HG02623 (cell line): ENCODE data around the gene ACLY.
"Not testable (repeated sequence)": the region's sequence is repeated elsewhere in the genome, so short reads cannot be mapped to it uniquely, and the experiment has no call there.

Source experiments
- ATAC-seq: cut with Tn5 transposase; IDR thresholded peaks from one replicate; pipeline ENCODE4 v1.9.1; 2021; ENCODE audit warnings: moderate library complexity; ENCODE audit not compliant: unreplicated experiment

ACLY gene

GRCh38 chr17:41941168-41941567 lies 22.4 kb upstream of the ACLY start:
- ATAC-seq, result no peak

GRCh38 chr17:41939693-41940090 lies 20.9 kb upstream of the ACLY start:
- no peak for ATAC-seq

GRCh38 chr17:41939044-41939692 lies 20.4 kb upstream of the ACLY start:
- no peak for ATAC-seq

GRCh38 chr17:41937970-41938954 lies 19.5 kb upstream of the ACLY start:
- no peak for ATAC-seq

GRCh38 chr17:41935641-41936040 lies 16.9 kb upstream of the ACLY start:
- no peak for ATAC-seq

- ATAC-seq, result no peak
Observed at GRCh38 chr17:41932816-41933389, 14.2 kb upstream of the ACLY start.

GRCh38 chr17:41931715-41932114 lies 13.0 kb upstream of the ACLY start:
- not testable (repeated sequence) for ATAC-seq

- not testable (repeated sequence) for ATAC-seq
Observed at GRCh38 chr17:41930833-41931156, 12.0 kb upstream of the ACLY start.

GRCh38 chr17:41930009-41930832 lies 11.5 kb upstream of the ACLY start, which contains the start of gene ODAD4:
TSS of gene ODAD4 (plus strand) at chr17:41930617. CDS start at chr17:41930724, 107 bp downstream.
- peak; percentile 85 for ATAC-seq

- ATAC-seq, result no peak
Observed at GRCh38 chr17:41928693-41929251, 10.0 kb upstream of the ACLY start.

- ATAC-seq, result no peak
Observed at GRCh38 chr17:41925991-41926590, 7.3 kb upstream of the ACLY start.

- ATAC-seq, result no peak
Observed at GRCh38 chr17:41920580-41920955, 1.8 kb upstream of the ACLY start.

- no peak for ATAC-seq
Observed at GRCh38 chr17:41919840-41920579, 1.3 kb upstream of the ACLY start.

- no peak for ATAC-seq
Observed at GRCh38 chr17:41919165-41919817, 540 bp upstream of the ACLY start.

GRCh38 chr17:41917679-41918313 lies 955 bp downstream of the ACLY start:
- ATAC-seq, result no peak

- ATAC-seq, result no peak
Observed at GRCh38 chr17:41917192-41917591, 1.6 kb downstream of the ACLY start.

GRCh38 chr17:41915566-41915965 lies 3.2 kb downstream of the ACLY start:
- no peak for ATAC-seq

GRCh38 chr17:41915020-41915419 lies 3.7 kb downstream of the ACLY start:
- ATAC-seq, result no peak

GRCh38 chr17:41914358-41914766 lies 4.4 kb downstream of the ACLY start:
- no peak for ATAC-seq
